CD4-positive, alpha-beta T cell (primary cell): ENCODE measurements around the gene SPECC1. TPM values are rescaled to one million over a fixed set of nuclear protein-coding genes. Genes with fewer than 3 reads are reported as not detected.

ENCODE experiments used
- ATAC-seq: fragments of 200-7000 bp; cut with Tn5 transposase; one replicate; pipeline ENCODE4 v1.10.0; 2022; ENCODE audit warnings: mild to moderate bottlenecking; ENCODE audit not compliant: poor library complexity
- CTCF ChIA-PET: fragments of 350-600 bp; sonication (Branson Sonifier 250); formaldehyde crosslinking; loops from one replicate; lab custom pipeline; 2021; ENCODE audit warnings: antibody characterized with exemption, inconsistent platforms; lab: Charles Lee
- POLR2A ChIA-PET: fragments of 350-600 bp; sonication (Branson Sonifier 250); formaldehyde crosslinking; loops from one replicate; lab custom pipeline; 2021; ENCODE audit warnings: antibody characterized with exemption, inconsistent platforms; lab: Charles Lee
- DNase-seq, 14 experiments: peaks; one replicate each; pipeline ENCODE4 v3.0.0-alpha.2; 2013 to 2020; ENCODE audit warnings: mixed read lengths in 2 of 14
- H3K27ac ChIP-seq, 2 donors: one replicate each; pipeline versions ENCODE4 v1.5.1 to v1.7.0; 2013; ENCODE audit warnings: low read length in 2 of 2, low read depth in 1 of 2, mild to moderate bottlenecking in 1 of 2
- H3K27me3 ChIP-seq, 2 experiments: 1 replicate in 1 of 2; 2 replicates in 1 of 2; pipeline versions ENCODE4 v1.6.1 to v1.7.0; 2013; ENCODE audit warnings: low read length in 2 of 2, control low read depth in 1 of 2, mild to moderate bottlenecking in 1 of 2, moderate library complexity in 1 of 2; ENCODE audit not compliant: insufficient read depth in 2 of 2, control insufficient read depth in 1 of 2
- H3K36me3 ChIP-seq: one replicate; pipeline ENCODE4 v1.6.1; 2013; ENCODE audit warnings: low read length, control low read depth; ENCODE audit not compliant: insufficient read depth
- H3K4me1 ChIP-seq: one replicate; pipeline ENCODE4 v1.6.1; 2013; ENCODE audit warnings: low read length, control low read depth; ENCODE audit not compliant: insufficient read depth
- H3K4me3 ChIP-seq: one replicate; pipeline ENCODE4 v1.5.1; 2013; ENCODE audit warnings: mild to moderate bottlenecking, low read length, moderate library complexity
- H3K9me3 ChIP-seq, 2 experiments: 1 replicate in 1 of 2; 2 replicates in 1 of 2; pipeline versions ENCODE4 v1.6.1 to v1.7.0; 2013; ENCODE audit warnings: low read length in 2 of 2, mild to moderate bottlenecking in 2 of 2, control low read depth in 1 of 2, moderate library complexity in 1 of 2; ENCODE audit not compliant: control insufficient read depth in 1 of 2, insufficient read depth in 1 of 2
- H3K27ac Mint-ChIP-seq: one replicate; pipeline ENCODE4 v1.8.0; 2020; ENCODE audit warnings: mixed read lengths
- H3K27me3 Mint-ChIP-seq: one replicate; pipeline ENCODE4 v1.8.0; 2021; ENCODE audit warnings: mixed read lengths
- H3K36me3 Mint-ChIP-seq: one replicate; pipeline ENCODE4 v1.8.0; 2021; ENCODE audit warnings: low read depth, mixed read lengths
- H3K4me1 Mint-ChIP-seq: one replicate; pipeline ENCODE4 v1.8.0; 2021; ENCODE audit warnings: low read depth, mixed read lengths
- H3K4me3 Mint-ChIP-seq: one replicate; pipeline ENCODE4 v1.8.0; 2020; ENCODE audit warnings: mild to moderate bottlenecking, mixed read lengths
- H3K9me3 Mint-ChIP-seq: one replicate; pipeline ENCODE4 v1.8.0; 2020; ENCODE audit warnings: mixed read lengths
- CTCF ChIP-seq: fragments of 200-600 bp; IDR thresholded peaks from one replicate; pipeline ENCODE4 v1.8.0; 2022; ENCODE audit warnings: antibody characterized with exemption, mild to moderate bottlenecking
- intact Hi-C, 2 experiments: fragments of 100-400 bp; cut with DNase I in 1 of 2; cut with micrococcal nuclease in 1 of 2; formaldehyde crosslinking; loops; one replicate each; pipeline versions ENCODE4 v1.15.1 to v1.9.0; 2023 to 2025; cut with DNase I, micrococcal nuclease
- total RNA-seq, 174 experiments: library from RNA in 2 of 174; stranded (reverse) in 2 of 174; gene quantifications; one replicate each; pipeline ENCODE4 v1.2.3 and lab custom pipeline; 2021 to 2026

Gene SPECC1
- total RNA-seq, 2 experiments from 2014 or later: 4.3 to 4.4 TPM

DNA sequence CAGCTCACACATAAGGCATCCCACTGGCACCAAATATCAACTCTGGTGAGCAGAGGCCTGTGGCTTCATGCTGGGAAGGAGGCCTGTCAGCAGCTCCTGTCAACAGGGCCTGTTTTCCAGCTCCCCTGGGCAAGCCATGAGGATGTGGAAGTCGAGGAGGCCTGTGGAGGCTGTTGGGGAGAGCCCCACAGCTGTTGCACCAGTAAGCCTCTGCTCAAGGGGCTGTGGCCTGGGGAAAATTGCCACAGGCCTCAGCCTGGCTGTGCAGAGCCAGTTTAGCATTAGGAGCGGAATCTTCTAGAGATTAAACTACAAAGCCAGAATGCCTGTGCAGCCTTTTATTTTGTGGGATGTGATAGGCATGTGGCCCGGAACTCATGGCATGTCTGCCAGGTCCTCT, 202.1 kb downstream of the SPECC1 start:
- no peak overlapping the region for H3K4me3 Mint-ChIP-seq
- H3K27ac ChIP-seq: no peak overlapping the region
- ChIA-PET CTCF (no interaction called here), POLR2A (no interaction called here)
- no peaks in the 10 kb centered on the region for H3K36me3 ChIP-seq
- ATAC-seq (no peak), DNase-seq (no peak)
- no peaks in the 10 kb centered on the region for H3K27me3 Mint-ChIP-seq
- H3K4me1 ChIP-seq: no peaks in the 10 kb centered on the region
- H3K4me3 ChIP-seq: no peak overlapping the region
- H3K27me3 ChIP-seq: no peaks in the 10 kb centered on the region
- H3K9me3 Mint-ChIP-seq: no peaks in the 10 kb centered on the region
- H3K27ac Mint-ChIP-seq: no peak overlapping the region
- peaks cover 12% of the 10 kb centered on the region for H3K4me1 Mint-ChIP-seq
- TF ChIP-seq CTCF: no peak
- intact Hi-C loops: no loop called here
- no peaks in the 10 kb centered on the region for H3K36me3 Mint-ChIP-seq
- H3K9me3 ChIP-seq: peaks cover 0 to 10% of the 10 kb centered on the region in 2 experiments

DNA sequence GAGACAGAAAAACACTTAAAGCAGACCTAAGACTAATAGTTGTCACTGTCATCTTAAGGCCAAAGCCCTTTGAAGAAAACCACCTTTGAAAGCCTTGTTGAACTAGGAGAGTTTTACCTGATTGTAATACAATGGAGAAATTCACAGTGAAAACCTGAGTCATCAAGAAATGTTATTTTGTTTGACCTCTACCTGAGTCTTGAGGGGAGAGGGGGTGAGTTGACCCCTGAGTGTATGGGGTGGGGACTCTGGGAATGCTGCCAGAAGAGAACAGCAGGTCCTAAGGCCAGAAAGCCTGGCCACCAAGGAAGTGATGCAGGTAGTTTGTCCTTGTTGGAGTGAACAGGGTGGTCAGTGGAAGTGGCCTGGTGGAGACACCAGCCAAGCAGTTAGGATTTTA, 204.3 kb downstream of the SPECC1 start:
- Histone ChIP-seq H3K36me3 (no peaks in the 10 kb centered on the region), H3K27ac (no peak overlapping the region), H3K27me3 (no peaks in the 10 kb centered on the region), H3K4me3 (no peak overlapping the region), H3K4me1 (no peaks in the 10 kb centered on the region), H3K9me3 (peaks cover 0 to 10% of the 10 kb centered on the region in 2 experiments)
- CTCF ChIA-PET: interaction anchor here (1.2 kb wide), 1 partner anchor 14 kb away, joined by 5 read pairs; no protein-coding TSS in a partner anchor
- no peak overlapping the region for H3K27ac Mint-ChIP-seq
- no peak for DNase-seq
- no peaks in the 10 kb centered on the region for H3K9me3 Mint-ChIP-seq
- no peaks in the 10 kb centered on the region for H3K4me1 Mint-ChIP-seq
- TF ChIP-seq CTCF: no peak
- intact Hi-C loops: no loop called here
- no peaks in the 10 kb centered on the region for H3K36me3 Mint-ChIP-seq
- POLR2A ChIA-PET: no interaction called here
- ATAC-seq: no peak
- no peak overlapping the region for H3K4me3 Mint-ChIP-seq
- no peaks in the 10 kb centered on the region for H3K27me3 Mint-ChIP-seq

- no peaks in the 10 kb centered on the region for H3K4me1 ChIP-seq
- no peaks in the 10 kb centered on the region for H3K36me3 ChIP-seq
- CTCF ChIA-PET: no interaction called here
- H3K36me3 Mint-ChIP-seq: no peaks in the 10 kb centered on the region
- no peak overlapping the region for H3K4me3 ChIP-seq
- POLR2A ChIA-PET: no interaction called here
- no peaks in the 10 kb centered on the region for H3K9me3 Mint-ChIP-seq
- no peaks in the 10 kb centered on the region for H3K4me1 Mint-ChIP-seq
- DNase-seq (no peak), ATAC-seq (no peak)
- H3K27me3 ChIP-seq: no peaks in the 10 kb centered on the region
- H3K27ac ChIP-seq: no peak overlapping the region
- peaks cover 0 to 10% of the 10 kb centered on the region in 2 experiments for H3K9me3 ChIP-seq
- no peak overlapping the region for H3K4me3 Mint-ChIP-seq
- intact Hi-C loops: no loop called here
- no peak overlapping the region for H3K27ac Mint-ChIP-seq
- H3K27me3 Mint-ChIP-seq: no peaks in the 10 kb centered on the region
- no peak for TF ChIP-seq CTCF
These were observed 205.6 kb downstream of the SPECC1 start for GRCh38 chr17:20214794-20215193.
